Measurements from ENCODE around the gene SS18L1.

The SS18L1 gene

DNA sequence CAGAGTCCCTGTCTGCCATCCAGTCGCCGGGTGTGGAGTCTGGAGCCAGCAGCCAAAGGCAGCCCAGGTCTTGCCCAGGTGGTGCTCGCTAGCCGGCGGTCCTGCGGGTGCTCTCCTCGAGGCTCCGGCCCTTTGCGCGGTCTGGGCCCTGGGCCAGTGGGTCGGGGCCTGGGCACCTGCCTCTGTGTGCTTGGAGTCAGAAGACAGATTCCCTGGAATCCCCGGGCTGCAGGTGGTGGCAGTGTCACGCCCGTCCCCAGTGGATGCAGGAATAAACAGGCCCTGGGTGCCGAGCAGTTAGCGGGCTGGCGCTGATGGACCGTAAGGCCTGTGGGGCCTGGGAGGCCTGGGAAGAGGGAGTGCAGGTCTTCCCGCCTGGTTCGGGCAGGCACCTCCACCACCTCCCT is 5.3 kb downstream of the SS18L1 start:
- Histone ChIP-seq H3K27me3 (ENCODE audit: insufficient read depth, low read length) (no peaks in the 10 kb centered on the region), H3K9me3 (ENCODE audit: insufficient read depth, low read depth, low read length) (no peaks in the 10 kb centered on the region), H3K27ac (ENCODE audit: low read depth, low read length) (no peak overlapping the region; the same call in 1 of the 2 replicates), H3K4me1 (ENCODE audit: insufficient read depth, low read length) (peaks cover 12% of the 10 kb centered on the region), H3K4me3 (ENCODE audit: low read length) (no peak overlapping the region), H3K9ac (ENCODE audit: low read depth, low read length) (peak overlapping the region; percentile 7; the same call in 1 of the 2 replicates), H3K36me3 (ENCODE audit: insufficient read depth, low read length) (peaks cover 16% of the 10 kb centered on the region)
- 91% methylated on average over 18 of the region's 20 CpGs for WGBS

GRCh38 chr20:62149532-62150309 is 6.2 kb downstream of the SS18L1 start:
- Histone ChIP-seq H3K4me3 (ENCODE audit: low read length) (no peak overlapping the region), H3K36me3 (ENCODE audit: insufficient read depth, low read length) (peaks cover 21% of the 10 kb centered on the region), H3K27ac (ENCODE audit: low read depth, low read length) (no peak overlapping the region), H3K4me1 (ENCODE audit: insufficient read depth, low read length) (peaks cover 9% of the 10 kb centered on the region), H3K9me3 (ENCODE audit: insufficient read depth, low read depth, low read length) (no peaks in the 10 kb centered on the region), H3K9ac (ENCODE audit: low read depth, low read length) (no peak overlapping the region), H3K27me3 (ENCODE audit: insufficient read depth, low read length) (no peaks in the 10 kb centered on the region)
- 80% methylated on average over 24 of the region's 24 CpGs for WGBS

DNA sequence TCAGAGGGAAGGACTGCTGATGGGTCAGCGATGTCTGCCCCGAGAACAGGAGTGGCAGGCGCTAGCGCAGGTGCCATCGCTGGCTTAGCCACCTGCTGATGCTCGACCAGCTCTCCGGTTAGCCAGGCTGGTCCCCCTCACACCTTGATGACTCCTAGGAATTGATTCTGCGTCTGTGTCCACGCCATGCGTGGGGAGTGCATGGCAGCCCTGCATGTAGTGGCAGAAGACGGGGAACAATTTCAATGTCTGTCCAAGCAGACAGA is 6.7 kb downstream of the SS18L1 start:
- H3K4me1 ChIP-seq (ENCODE audit: insufficient read depth, low read length), result peaks cover 12% of the 10 kb centered on the region
- H3K27ac ChIP-seq (ENCODE audit: low read depth, low read length), result no peak overlapping the region
- no peaks in the 10 kb centered on the region for H3K27me3 ChIP-seq (ENCODE audit: insufficient read depth, low read length)
- H3K9ac ChIP-seq (ENCODE audit: low read depth, low read length), result no peak overlapping the region
- WGBS, result 95% methylated on average over 11 of the region's 11 CpGs
- H3K36me3 ChIP-seq (ENCODE audit: insufficient read depth, low read length), result peaks cover 21% of the 10 kb centered on the region
- H3K4me3 ChIP-seq (ENCODE audit: low read length), result no peak overlapping the region
- H3K9me3 ChIP-seq (ENCODE audit: insufficient read depth, low read depth, low read length), result no peaks in the 10 kb centered on the region

- H3K4me3 ChIP-seq (ENCODE audit: low read length), result no peak overlapping the region
- H3K9me3 ChIP-seq (ENCODE audit: insufficient read depth, low read depth, low read length), result no peaks in the 10 kb centered on the region
- H3K36me3 ChIP-seq (ENCODE audit: insufficient read depth, low read length), result peaks cover 14% of the 10 kb centered on the region
- H3K27ac ChIP-seq (ENCODE audit: low read depth, low read length), result no peak overlapping the region
- H3K4me1 ChIP-seq (ENCODE audit: insufficient read depth, low read length), result peaks cover 22% of the 10 kb centered on the region
- WGBS, result 95% methylated on average over 11 of the region's 11 CpGs
- no peaks in the 10 kb centered on the region for H3K27me3 ChIP-seq (ENCODE audit: insufficient read depth, low read length)
- no peak overlapping the region for H3K9ac ChIP-seq (ENCODE audit: low read depth, low read length)
Observed at GRCh38 chr20:62151225-62151624, 7.7 kb downstream of the SS18L1 start.

- Histone ChIP-seq H3K4me3 (ENCODE audit: low read length) (no peak overlapping the region), H3K36me3 (ENCODE audit: insufficient read depth, low read length) (peaks cover 13% of the 10 kb centered on the region), H3K9me3 (ENCODE audit: insufficient read depth, low read depth, low read length) (no peaks in the 10 kb centered on the region), H3K4me1 (ENCODE audit: insufficient read depth, low read length) (peaks cover 28% of the 10 kb centered on the region), H3K27ac (ENCODE audit: low read depth, low read length) (no peak overlapping the region), H3K9ac (ENCODE audit: low read depth, low read length) (no peak overlapping the region), H3K27me3 (ENCODE audit: insufficient read depth, low read length) (no peaks in the 10 kb centered on the region)
- 91% methylated on average over 23 of the region's 23 CpGs for WGBS
Observed at GRCh38 chr20:62151835-62152364, 8.3 kb downstream of the SS18L1 start.

DNA sequence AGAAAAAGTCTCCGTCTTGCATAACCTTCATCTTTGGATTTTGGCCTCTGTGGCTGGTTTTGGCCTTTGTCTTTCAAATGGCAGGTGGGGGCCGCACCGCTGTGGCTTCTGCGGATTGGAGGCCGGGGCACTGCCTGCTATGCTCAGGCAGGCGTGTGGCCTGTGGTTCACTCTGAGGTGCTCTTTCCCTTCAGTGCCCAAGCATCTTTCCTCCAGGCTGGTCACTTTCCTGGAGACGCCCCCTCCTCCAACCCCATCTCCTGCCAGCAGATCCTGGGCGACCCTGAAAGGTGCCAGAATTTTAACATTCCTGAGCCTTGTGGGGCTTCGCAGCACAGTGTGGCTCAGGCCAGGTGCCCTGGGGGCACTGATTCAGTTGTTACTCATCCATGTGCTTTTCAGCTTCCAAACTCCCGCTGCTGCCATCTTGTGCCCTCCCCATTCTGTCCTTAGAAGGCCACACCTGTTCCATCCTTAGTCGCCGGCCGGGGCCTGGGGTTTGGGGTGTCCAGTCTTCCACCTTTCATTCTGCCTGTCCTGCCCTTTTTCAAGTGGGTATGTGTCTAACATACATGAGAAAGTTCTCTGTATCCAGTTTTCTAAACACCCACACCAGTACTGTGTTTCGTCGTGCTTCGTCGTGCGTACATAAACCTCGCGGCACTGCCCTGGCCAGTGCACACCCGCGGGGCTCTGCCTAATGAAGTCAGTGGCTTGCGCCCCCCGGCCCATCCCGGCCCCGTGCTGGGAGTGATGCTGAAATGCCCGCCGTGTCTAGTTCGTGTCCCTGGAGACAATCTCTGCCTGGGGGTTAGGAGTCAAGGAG is 12.1 kb downstream of the SS18L1 start:
- 75% methylated on average over 29 of the region's 29 CpGs for WGBS
- Histone ChIP-seq H3K27ac (ENCODE audit: low read depth, low read length) (0 out of 2 replicates have a peak overlapping the region, but pooled peaks have one; percentile 30), H3K27me3 (ENCODE audit: insufficient read depth, low read length) (no peaks in the 10 kb centered on the region), H3K9me3 (ENCODE audit: insufficient read depth, low read depth, low read length) (no peaks in the 10 kb centered on the region), H3K4me1 (ENCODE audit: insufficient read depth, low read length) (peaks cover 22% of the 10 kb centered on the region), H3K36me3 (ENCODE audit: insufficient read depth, low read length) (peaks cover 32% of the 10 kb centered on the region), H3K9ac (ENCODE audit: low read depth, low read length) (peak overlapping the region; percentile 25; the same call in 1 of the 2 replicates), H3K4me3 (ENCODE audit: low read length) (no peak overlapping the region)

GRCh38 chr20:62156254-62156556 is 12.6 kb downstream of the SS18L1 start:
- H3K27me3 ChIP-seq (ENCODE audit: insufficient read depth, low read length), result no peaks in the 10 kb centered on the region
- H3K27ac ChIP-seq (ENCODE audit: low read depth, low read length), result 0 out of 2 replicates have a peak overlapping the region, but pooled peaks have one; percentile 30
- no peak overlapping the region for H3K4me3 ChIP-seq (ENCODE audit: low read length)
- H3K9me3 ChIP-seq (ENCODE audit: insufficient read depth, low read depth, low read length), result no peaks in the 10 kb centered on the region
- peaks cover 22% of the 10 kb centered on the region for H3K4me1 ChIP-seq (ENCODE audit: insufficient read depth, low read length)
- WGBS, result 81% methylated on average over 3 of the region's 3 CpGs
- no peak overlapping the region for H3K9ac ChIP-seq (ENCODE audit: low read depth, low read length)
- peaks cover 37% of the 10 kb centered on the region for H3K36me3 ChIP-seq (ENCODE audit: insufficient read depth, low read length)

DNA sequence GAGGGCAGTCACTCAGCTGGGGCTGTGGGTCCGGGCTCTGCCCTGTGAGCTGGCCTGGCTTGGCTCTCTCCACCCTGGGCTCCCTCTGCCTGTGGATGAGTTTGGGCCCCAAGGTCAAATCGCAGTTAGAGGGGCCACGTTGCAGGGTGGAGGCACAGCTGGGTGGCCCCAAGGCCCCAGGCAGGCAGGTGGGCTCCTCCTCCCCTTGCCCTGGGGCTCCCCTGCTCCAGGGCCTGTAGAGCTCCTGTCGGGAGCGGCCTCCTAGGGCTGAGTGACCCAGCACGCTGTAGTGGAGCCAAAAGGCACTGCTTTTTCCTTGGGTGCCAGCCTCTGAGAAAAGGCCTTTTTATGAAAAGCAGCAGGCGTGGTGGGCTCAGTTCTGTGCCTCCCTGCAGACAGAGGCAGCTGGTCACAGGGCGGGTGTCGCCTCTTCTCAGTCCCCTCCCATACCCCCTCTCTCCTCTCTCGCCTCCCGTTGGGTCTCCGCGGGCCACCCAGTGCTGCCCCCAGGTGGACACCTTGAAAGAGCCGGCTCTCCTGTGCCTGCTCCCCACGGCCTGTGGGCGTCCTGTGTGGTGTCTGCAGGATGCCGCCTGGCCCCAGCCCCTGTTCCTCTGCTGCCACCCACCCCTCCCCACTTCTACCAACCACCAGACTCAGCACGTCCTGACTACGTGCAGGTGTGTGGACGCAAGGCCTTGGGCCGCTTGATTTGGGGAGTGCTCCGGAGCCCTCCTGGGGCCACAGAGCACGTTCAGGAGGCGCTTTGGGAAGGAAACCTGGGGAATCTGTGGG is 13.2 kb downstream of the SS18L1 start:
- Histone ChIP-seq H3K9ac (ENCODE audit: low read depth, low read length) (no peak overlapping the region), H3K4me1 (ENCODE audit: insufficient read depth, low read length) (peaks cover 22% of the 10 kb centered on the region)

GRCh38 chr20:62157387-62158087 is 14.0 kb downstream of the SS18L1 start:
- peaks cover 22% of the 10 kb centered on the region for H3K4me1 ChIP-seq (ENCODE audit: insufficient read depth, low read length)
- H3K4me3 ChIP-seq (ENCODE audit: low read length), result no peak overlapping the region
- no peak overlapping the region; the same call in 1 of the 2 replicates for H3K9ac ChIP-seq (ENCODE audit: low read depth, low read length)
- no peaks in the 10 kb centered on the region for H3K9me3 ChIP-seq (ENCODE audit: insufficient read depth, low read depth, low read length)
- H3K36me3 ChIP-seq (ENCODE audit: insufficient read depth, low read length), result peaks cover 43% of the 10 kb centered on the region
- 95% methylated on average over 25 of the region's 25 CpGs for WGBS
- H3K27me3 ChIP-seq (ENCODE audit: insufficient read depth, low read length), result no peaks in the 10 kb centered on the region
- H3K27ac ChIP-seq (ENCODE audit: low read depth, low read length), result no peak overlapping the region

More for the DNA sequence above, 13.2 kb downstream of the SS18L1 start:
- peaks cover 42% of the 10 kb centered on the region for H3K36me3 ChIP-seq (ENCODE audit: insufficient read depth, low read length)
- no peaks in the 10 kb centered on the region for H3K9me3 ChIP-seq (ENCODE audit: insufficient read depth, low read depth, low read length)
- no peak overlapping the region for H3K27ac ChIP-seq (ENCODE audit: low read depth, low read length)
- H3K27me3 ChIP-seq (ENCODE audit: insufficient read depth, low read length), result no peaks in the 10 kb centered on the region
- WGBS, result 58% methylated on average over 24 of the region's 24 CpGs
- H3K4me3 ChIP-seq (ENCODE audit: low read length), result no peak overlapping the region

DNA sequence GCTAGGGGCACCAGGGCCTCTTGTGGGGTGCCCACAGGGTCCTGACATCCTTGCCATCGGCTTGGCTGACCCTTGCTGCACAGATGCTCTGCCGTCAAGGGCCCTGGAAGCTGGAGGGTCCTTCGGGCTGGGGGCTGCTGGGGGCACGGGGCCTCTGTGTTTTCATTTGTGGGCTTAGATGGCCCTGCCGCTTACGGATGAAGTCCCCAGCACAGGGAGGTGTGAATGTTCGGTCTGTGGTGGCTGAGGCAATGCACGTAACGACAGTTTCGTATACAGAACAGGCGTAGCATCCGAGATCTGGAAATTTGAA is 14.5 kb downstream of the SS18L1 start:
- Histone ChIP-seq H3K27ac (ENCODE audit: low read depth, low read length) (no peak overlapping the region), H3K9ac (ENCODE audit: low read depth, low read length) (no peak overlapping the region), H3K9me3 (ENCODE audit: insufficient read depth, low read depth, low read length) (no peaks in the 10 kb centered on the region), H3K4me1 (ENCODE audit: insufficient read depth, low read length) (peaks cover 22% of the 10 kb centered on the region), H3K27me3 (ENCODE audit: insufficient read depth, low read length) (no peaks in the 10 kb centered on the region), H3K36me3 (ENCODE audit: insufficient read depth, low read length) (peaks cover 46% of the 10 kb centered on the region), H3K4me3 (ENCODE audit: low read length) (no peak overlapping the region)
- WGBS, result 95% methylated on average over 12 of the region's 12 CpGs
